GM21529 (cell line): Measurements from ENCODE around the gene CD300C.
"Not testable (repeated sequence)": the region's sequence is repeated elsewhere in the genome, so short reads cannot be mapped to it uniquely, and the experiment has no call there.

ENCODE experiments used
- ATAC-seq: cut with Tn5 transposase; IDR thresholded peaks from one replicate; pipeline ENCODE4 v1.9.1; 2021; ENCODE audit not compliant: unreplicated experiment

Gene CD300C

DNA sequence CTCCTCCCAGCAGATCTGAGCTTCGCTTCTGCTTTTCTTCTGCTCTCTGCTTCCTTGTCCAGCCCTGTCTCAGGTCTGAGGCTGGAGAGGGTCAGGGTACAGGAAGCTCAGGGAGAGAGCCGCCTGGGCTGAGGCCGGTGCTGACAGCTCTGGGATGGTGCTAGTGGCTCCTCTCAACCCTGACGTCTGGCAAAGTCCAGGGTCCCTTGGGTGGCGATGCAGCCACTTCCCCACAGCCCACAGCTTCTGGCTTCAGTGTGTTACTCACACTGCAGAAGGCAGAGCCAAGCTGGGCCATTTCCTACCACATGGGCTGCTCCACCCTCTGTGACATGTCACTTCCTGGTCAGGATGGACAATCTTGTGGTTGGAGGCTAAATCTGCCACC is at the start of gene CD300C:
Gene CD300C (minus strand): TSS at position 273 of the 388 bp plus-strand sequence. CDS start 333 bp downstream, outside the sequence.
- no peak for ATAC-seq

DNA sequence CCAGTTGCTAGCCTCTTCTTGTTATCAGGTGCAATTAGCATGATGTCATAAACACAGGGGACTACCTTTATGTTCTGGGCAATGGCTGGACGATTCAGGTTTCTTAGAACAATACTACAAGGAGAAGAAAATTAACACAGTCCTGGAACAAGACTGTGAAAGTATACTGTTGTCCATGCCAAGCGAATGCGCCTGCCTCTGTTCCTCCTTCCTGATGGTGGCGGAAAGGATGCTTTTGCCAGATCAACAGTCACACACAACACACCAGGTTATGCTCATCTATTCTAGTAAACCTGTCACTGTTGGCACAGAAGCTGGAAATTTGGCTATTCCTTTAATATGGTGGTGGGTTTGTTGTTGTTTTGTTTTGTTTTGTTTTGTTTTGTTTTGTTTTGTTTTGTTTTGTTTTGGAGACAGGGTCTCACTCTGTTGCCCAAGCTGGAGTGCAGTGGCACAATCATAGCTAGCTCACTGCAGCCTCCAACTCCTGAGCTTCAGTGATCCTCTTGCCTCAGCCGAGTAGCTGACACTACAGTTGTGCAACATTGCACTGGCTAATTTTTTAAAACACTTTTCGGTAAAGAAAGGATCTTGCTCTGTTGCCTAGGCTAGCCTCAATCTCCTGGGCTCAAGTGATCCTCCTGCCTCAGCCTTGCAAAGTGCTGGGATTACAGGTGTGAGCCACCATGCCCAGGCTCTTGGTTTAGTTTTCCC is 49.3 kb upstream of the CD300C start:
- ATAC-seq: no peak

DNA sequence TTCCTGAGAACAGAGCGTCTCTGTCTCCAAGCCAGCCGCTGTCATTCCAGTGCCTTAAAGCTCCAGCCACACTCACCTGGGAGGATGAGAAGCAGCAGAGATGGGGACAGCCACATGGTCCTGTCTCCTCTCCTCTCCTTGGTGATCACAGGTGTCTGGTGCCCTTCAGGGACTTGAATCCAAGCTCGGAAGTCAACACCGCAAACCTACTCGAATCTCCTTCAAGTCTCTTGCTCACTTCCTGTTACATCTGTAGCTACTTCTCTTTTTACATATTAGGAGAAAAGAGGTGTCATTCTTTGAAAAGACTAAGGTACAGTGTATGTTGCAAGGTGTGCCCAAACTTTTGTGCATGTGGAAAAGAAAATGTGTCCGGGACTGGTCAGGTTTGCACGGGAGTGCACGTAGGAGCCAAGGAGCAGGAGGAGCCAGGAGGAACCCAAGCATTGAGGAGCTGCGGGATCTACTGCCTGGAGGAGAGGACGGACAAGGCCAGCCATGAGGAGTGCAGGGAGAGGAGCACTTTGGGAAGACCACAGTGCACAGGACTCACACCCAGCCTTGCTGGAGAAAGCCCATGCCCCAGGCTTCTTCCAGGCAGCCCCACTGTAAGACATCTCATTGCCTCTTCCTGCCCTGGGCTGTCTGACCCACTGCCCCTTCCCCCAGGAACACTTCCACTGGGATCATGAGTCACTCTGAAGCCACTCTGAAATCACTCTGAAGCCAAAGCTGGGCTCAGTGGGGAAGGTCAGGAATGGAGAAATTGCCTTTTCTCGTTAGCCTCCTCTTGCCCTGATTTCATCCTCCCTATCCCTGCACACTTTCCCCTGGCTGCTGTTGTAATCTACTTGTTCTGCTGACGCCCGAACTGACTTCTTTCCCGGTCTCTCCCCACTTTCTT is 46.4 kb upstream of the CD300C start, which contains the start of gene CD300LD:
Gene CD300LD (minus strand): TSS at position 197 of the 904 bp plus-strand sequence. CDS start 81 bp downstream, at position 116.
- ATAC-seq: no peak

DNA sequence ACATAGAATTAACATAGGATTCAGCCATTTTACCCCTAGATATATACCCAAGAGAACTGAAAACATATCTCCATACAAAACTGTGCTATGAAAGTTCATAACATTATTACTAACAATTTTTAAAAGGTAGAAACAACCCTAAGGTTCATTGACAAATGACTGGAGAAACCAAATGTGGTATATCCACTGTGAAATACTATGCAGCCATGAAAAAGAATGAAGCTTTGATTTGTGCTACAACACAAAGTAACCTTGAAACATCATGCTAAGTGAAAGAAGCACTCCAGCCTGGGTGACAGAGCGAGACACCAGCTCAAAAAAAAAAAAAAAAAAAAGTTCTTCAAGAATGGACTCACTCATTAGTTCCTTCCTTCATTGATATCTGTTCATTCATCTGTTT is 45.6 kb upstream of the CD300C start:
- no peak for ATAC-seq

DNA sequence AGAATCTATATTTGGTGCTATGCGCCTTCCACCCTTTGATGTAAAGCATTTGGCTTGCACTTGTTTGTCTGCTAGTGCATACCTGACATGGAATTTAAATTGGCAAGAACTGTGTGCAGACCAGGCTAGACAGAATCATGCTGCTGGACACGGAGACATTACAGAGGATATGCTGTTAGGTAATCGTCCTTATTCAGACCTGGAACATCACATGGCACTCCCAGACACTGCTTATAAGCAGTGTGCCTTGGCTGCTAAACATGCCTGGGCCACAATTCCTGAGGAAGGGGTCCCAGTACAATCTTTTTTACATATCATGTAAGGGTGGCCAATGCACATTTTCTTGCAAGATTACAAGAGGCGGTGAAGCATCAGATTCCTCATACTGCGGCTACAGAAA is 39.8 kb upstream of the CD300C start:
- no peak for ATAC-seq

DNA sequence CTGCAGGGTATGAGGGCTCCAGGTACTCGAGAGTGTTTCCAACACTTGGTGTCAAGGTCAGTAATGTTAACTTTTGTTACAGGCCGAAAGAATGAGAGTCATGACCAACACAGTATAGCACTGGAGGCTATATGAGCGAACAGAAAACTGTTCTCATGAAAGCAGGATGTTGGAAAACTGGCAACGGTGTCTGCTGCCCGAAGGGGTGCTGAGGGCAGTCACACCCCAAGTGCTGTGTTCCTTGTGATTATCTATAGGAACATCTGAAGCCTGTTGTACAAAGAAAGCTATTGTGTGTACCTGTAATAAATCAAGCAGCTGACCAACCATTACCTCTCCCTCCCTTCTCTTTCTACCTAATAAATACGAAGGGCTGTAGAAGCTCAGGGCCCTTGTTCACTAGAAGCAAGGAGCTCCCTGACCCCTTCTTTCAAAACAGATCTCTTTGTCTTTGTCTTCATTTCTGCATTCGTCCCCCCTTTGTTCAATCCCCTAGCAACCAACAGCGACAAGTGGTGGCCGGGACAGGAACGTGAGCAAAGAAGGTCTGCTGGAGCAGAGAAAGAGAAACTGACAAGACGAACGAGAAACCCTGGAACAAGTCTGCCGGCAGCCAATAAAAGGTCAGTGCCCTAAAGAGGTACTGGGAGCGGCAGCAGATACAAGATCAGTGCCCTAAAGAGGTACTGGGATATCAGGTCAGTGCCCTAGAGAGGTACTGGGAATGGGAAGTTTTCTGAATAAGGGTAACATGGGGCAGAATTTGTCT is 38.6 kb upstream of the CD300C start:
- ATAC-seq: no peak

DNA sequence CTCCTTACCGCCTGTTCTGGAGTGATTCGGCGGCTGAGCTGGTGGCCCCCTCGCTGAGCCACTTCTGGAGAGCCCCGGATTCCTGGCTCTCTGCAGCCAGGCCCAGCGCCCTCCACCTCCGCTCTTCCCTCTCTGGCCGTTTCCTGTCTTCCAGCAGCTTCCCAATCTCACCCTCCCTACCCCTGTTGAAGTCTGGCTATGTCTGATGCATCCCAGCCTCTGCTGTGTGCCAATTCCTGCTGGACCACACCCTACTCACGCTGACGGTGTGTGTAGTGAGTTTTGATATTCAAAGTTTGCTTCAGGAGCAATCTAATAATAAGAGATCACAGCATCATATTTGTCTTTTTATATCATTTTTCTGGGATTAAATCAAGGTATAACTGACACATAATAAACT is 36.7 kb upstream of the CD300C start:
- no peak for ATAC-seq

DNA sequence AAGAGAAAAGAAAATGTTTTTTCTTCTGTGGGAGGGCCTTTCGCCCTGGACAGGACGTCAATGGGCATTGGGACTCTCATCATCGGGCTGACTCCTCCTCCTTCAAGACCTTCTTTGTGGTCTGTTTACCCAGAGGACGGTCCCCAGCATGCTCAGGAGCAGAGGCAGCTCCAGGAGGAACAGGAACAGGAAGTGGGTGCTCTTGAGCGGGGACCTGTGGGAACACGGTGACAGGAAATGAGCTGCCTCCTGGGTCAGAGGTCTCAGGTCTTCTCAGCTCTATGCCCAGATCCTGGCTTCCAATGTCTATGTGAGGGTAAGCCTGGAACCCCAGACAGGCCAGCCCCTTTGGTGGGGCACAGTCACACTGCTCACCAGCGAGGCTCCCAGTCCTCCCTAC is 34.0 kb upstream of the CD300C start:
- ATAC-seq: no peak

DNA sequence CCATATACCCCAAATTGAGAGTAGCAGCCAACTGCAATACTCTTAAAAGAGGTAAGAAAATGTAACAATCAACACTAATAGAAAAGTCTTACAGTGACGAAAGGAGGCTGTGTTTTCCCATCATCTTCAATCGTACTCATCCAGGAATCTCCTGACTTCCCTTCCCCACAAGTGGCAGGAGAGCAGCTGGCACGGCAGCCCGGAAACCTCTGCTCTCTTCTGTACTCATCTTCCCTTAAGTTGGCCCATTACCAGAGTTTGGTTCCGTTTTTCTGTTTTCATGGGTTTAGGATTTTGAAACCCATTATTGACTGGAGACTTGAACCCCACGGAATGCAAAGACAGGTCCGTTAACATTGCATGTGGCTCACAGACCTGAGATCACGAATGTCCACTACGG is 33.1 kb upstream of the CD300C start:
- ATAC-seq: no peak

DNA sequence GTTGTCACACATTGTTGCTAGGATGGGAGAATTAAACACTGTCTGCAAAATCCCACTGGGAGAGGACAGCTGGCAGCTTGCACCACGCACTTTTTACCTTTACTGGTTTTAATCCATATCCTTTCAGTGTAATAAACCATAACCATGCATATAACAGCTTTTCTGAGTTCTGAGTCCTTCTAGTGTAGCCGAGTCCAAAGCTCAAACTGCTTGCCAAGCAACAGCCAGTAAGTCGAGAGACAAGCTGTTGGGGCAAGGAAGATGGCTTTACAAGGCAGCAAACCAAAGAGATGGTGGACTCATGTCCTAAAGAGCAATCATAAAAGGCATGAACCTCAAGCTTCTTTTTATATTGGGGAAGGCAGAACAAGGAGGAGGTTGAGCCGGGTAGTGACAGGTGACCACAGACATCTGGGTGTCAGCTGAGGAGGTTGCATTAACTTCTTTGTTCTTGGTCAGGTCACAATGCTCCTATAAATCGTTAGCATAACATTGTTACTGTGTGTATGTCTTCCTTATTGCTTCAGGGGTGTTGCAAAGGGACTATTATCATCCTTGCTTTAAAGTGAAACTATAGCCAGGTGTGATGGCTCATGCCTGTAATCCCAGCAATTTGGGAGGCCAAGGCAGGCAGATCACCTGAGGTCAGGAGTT is 28.7 kb upstream of the CD300C start:
- no peak for ATAC-seq

DNA sequence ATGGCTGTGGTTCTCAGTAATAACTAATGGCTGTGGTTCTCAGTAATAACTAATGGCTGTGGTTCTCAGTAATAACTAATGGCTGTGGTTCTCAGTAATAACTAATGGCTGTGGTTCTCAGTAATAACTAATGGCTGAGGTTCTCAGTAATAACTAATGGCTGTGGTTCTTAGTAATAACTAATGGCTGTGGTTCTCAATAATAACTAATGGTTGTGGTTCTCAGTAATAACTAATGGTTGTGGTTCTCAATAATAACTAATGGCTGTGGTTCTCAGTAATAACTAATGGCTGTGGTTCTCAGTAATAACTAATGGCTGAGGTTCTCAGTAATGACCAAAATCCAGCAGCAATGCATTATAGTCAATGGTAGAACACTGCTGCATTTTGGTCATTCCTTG is 27.7 kb upstream of the CD300C start:
- not testable (repeated sequence) for ATAC-seq

DNA sequence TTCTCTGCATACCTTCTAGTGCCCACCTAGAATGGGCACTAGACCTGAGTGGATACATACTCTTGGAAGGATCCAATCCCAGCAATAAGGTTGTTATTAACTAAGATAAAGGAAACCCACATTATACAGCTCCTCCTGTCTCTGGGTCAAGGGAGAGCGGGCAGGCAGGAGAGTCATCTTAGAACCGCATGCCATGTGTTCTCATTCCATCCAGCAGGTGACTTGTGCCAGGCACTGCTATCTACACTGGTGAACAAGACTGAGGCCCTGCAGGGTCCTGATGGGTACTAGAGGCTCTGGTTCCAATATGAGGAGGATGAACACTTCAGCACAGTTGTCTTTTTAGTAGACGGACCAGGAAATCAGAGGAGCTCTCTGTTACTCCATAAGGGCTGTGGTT is 27.3 kb upstream of the CD300C start:
- no peak for ATAC-seq

DNA sequence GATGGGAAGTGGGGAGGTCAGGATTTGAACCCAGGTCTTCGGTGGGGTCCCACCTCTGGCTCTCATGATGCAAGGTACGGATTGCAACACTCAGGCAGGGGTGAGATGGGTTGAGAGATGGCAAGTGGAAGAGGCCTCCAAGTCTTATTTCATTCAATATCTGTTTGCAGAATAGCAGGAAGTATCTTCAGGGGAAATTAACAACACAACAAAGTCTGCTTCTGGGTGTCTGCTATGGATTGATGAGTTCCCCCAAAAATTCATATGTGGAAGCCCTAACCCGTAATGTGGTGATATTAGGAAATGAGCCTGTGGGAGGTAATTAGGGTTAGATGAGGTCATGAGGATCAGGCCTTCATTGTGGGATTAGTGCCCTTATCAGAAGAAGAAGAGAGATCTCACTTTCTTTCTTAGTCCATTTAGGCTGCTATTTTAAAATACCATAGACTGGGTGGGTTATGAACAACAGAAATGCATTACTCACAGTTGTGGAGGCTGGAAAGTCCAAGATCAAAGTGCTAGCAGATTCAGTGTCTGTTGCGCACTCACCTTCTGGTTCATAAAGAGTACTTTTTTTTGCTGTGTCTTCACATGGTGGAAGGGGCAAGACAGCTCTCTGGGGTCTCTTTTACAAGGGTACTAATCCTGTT is 25.8 kb upstream of the CD300C start:
- ATAC-seq: no peak

DNA sequence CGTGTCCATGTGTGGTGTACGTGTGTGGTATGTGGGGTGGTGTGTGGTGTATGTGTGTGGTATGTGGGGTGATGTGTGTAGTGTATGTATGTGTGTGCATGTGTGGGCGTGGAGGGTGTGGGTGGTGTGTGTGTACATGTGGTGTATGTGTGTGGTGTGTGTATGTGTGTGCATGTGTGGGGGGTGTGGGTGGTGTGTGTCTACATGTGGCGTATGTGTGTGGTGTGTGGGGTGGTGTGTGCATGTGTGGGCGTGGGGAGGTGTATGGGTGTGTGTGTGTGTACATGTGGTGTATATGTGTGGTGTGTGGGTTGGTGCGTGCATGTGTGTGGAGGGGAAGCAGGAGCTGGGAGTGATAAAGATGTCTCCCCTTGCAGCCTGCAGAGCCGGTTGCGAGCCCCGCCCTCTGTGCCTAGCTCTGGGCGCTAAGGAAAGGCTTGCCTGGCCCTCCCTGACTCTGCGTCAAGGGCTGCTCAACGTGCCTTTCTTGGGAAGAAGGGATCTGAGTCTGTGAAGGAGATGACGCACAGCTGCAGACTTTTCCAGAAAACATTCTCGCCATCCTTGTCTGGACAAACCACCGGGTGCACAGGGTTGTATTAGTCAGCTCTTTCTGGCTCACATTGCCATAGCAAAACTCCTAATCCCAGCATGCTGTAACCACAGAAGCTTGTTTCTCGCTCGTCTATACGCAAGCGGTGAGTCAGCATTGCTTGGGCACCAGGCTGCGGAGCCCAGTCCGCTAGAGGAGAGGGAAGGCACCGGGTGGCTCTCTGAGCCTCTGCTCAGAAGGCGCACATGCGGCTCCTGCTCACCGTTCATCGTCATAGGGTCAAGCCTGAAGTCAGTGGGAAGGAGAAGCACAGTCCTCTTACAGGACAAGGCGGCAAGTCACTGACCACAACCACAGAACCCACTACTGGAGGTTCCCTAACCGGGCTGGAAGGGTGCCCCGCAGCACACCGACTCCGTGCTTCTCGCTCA is 23.4 kb upstream of the CD300C start:
- no peak for ATAC-seq

DNA sequence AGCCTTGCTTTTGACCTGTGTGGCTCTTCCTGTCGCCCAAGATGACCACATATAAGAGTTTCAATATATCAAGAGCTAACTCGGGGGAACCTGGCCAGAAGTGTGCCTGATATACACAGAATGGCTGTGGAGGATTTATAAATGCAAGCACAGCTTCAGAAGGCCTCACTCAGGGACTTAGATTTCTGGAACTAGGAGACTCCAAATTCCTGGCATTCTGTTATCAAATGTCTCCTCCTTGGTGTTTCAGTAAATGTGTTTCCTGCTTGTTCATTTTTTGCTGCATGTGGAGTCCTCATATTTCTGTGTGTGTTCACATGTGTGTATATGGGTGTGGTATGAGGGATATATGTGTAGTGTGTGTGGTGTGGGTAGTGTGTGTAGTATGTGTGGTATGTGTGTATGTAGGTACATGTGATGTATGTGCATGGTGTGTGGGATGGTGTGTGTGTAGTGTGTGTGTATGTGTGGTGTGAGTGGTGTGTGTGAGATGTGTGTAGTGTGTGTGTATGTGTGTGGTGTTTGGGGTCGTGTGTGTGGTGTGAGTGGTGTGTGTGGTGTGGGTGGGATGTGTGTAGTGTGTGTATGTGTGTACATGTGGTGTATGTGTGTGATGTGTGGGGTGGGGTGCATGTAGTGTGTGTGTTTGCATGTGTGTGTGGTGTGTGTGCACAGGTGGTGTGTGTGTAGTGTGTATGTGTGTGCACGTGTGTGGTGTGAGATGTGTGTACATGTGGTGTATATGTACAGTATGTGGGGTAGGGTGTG is 22.4 kb upstream of the CD300C start:
- ATAC-seq: no peak

DNA sequence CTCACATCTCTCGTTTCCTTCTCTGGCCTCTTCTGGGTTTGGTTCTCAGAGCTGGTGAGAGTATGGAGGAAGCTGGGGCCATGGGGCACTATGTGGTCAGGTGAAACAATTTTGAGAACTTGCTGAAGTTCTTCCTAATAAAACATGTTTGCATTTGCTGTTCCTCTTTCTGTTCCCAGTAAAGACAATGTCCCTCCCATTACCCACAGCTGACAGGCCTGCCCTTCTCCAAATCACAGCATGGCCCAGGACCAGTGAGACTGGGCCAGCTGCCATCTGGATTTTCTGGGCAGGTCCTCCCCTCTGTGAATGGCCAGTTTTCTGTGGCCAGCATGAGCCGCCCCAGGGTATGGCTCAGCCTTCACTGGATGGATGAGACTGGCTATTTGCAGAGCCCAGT is 21.5 kb upstream of the CD300C start, which contains the start of gene CD300H:
Gene CD300H (minus strand): TSS at position 113 of the 400 bp plus-strand sequence.
- no peak for ATAC-seq

DNA sequence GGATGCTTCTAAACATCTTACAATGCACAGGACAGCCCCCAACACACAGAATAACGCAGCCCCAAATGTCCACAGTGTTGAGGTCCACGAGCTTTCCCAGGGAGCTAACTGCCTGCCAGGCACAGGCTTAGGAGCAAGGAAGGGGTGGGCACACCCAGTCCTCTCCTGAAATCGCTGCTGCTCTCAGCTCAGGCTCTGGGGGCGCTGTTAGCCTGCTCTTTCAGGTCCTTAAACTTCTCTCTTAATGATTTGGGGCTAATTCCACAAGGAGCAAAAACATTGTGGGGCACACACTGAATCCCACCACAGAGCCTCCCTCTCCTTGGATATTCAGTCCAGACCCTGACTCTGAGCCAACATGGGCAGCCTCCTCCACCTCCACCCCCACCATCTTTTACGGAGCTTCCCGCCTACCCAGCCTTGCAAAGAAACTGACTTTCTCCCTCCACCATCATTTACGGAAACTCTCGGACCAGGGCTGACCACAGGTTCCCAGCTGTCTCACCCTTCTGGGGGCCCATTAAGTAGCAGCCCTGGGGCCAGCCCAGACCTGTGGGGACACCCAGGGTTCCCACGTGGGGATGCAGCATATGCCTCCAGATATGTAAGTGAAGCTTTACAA is 20.3 kb upstream of the CD300C start:
- ATAC-seq: no peak

DNA sequence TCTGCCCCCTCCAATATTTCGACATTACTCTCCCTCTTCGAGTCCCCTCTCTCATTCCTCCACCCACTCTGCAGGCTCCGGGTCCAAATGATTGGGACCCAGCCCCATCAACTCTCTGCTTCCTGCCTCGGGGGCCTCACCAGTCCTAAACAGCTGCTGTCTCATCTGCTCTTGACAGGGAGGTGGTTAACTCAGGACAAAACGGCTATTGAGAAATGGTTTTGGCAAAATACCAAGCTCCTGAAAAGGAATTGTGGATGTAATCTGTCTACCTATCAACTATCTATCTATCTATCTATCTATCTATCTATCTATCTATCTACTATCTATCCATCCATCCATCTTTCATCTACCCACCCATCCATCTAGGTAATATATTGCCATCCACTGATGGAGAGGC is 19.2 kb upstream of the CD300C start:
- ATAC-seq: no peak
